ENCODE results near the gene BCAR3.

GRCh38 chr1:93662481-93663207 lies 19.0 kb downstream of the BCAR3 start:
- TF ChIP-seq EZH2 (IDR thresholded peaks at IDR 0.05; ENCODE audit: borderline replicate concordance, low read depth, low read length, severe bottlenecking) (no peak), CTCF (IDR thresholded peaks at IDR 0.05; ENCODE audit: borderline replicate concordance, extremely low read depth, low read length, poor library complexity, severe bottlenecking) (no peak)
